ENCODE data around the gene MDFIC.

DNA sequence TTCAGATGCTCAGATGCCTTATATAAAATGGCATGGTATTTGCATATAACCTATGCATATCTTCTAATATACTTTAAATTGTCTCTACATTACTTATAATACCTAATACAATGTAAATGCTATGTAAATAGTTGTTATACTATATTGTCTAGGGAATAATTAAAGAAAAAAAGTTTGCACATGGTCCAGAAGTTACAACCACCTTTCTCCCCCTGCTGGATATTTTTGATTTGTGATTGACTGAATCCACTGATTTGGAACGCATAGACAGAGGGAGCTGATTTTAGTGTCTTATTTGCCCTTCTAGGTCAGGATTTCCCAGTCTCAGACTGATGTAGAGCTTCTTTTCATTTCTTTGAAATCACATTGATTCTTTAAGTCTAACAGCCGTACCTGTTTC lies 31.8 kb downstream of the MDFIC start:
- TF ChIP-seq, protein P1, sequence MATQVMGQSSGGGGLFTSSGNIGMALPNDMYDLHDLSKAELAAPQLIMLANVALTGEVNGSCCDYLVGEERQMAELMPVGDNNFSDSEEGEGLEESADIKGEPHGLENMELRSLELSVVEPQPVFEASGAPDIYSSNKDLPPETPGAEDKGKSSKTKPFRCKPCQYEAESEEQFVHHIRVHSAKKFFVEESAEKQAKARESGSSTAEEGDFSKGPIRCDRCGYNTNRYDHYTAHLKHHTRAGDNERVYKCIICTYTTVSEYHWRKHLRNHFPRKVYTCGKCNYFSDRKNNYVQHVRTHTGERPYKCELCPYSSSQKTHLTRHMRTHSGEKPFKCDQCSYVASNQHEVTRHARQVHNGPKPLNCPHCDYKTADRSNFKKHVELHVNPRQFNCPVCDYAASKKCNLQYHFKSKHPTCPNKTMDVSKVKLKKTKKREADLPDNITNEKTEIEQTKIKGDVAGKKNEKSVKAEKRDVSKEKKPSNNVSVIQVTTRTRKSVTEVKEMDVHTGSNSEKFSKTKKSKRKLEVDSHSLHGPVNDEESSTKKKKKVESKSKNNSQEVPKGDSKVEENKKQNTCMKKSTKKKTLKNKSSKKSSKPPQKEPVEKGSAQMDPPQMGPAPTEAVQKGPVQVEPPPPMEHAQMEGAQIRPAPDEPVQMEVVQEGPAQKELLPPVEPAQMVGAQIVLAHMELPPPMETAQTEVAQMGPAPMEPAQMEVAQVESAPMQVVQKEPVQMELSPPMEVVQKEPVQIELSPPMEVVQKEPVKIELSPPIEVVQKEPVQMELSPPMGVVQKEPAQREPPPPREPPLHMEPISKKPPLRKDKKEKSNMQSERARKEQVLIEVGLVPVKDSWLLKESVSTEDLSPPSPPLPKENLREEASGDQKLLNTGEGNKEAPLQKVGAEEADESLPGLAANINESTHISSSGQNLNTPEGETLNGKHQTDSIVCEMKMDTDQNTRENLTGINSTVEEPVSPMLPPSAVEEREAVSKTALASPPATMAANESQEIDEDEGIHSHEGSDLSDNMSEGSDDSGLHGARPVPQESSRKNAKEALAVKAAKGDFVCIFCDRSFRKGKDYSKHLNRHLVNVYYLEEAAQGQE (IDR thresholded peaks at IDR 0.05; ENCODE audit: unreplicated experiment): no peak
- TF ChIP-seq, protein P2, sequence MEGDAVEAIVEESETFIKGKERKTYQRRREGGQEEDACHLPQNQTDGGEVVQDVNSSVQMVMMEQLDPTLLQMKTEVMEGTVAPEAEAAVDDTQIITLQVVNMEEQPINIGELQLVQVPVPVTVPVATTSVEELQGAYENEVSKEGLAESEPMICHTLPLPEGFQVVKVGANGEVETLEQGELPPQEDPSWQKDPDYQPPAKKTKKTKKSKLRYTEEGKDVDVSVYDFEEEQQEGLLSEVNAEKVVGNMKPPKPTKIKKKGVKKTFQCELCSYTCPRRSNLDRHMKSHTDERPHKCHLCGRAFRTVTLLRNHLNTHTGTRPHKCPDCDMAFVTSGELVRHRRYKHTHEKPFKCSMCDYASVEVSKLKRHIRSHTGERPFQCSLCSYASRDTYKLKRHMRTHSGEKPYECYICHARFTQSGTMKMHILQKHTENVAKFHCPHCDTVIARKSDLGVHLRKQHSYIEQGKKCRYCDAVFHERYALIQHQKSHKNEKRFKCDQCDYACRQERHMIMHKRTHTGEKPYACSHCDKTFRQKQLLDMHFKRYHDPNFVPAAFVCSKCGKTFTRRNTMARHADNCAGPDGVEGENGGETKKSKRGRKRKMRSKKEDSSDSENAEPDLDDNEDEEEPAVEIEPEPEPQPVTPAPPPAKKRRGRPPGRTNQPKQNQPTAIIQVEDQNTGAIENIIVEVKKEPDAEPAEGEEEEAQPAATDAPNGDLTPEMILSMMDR (conservative IDR thresholded peaks at IDR 0.05; ENCODE audit: low read depth in 2 of 2): no peak
- TF ChIP-seq EZH2 (IDR thresholded peaks at IDR 0.05; ENCODE audit: low read depth, unreplicated experiment): no peak
- TF ChIP-seq POLR2AphosphoS5 (IDR thresholded peaks at IDR 0.05; ENCODE audit: low read depth): no peak
- TF ChIP-seq ETS1 (IDR thresholded peaks at IDR 0.05): no peak
- TF ChIP-seq ZNF114 (CRISPR knock-in tag; IDR thresholded peaks at IDR 0.05): no peak
- no peak for TF ChIP-seq EZH2phosphoT487 (IDR thresholded peaks at IDR 0.05; ENCODE audit: unreplicated experiment)
- no peak for TF ChIP-seq CREB1 (CRISPR knock-in tag; IDR thresholded peaks at IDR 0.05; ENCODE audit: low read depth)
- no peak for TF ChIP-seq JUNB (IDR thresholded peaks at IDR 0.05; ENCODE audit: unreplicated experiment)
- TF ChIP-seq, protein P3, sequence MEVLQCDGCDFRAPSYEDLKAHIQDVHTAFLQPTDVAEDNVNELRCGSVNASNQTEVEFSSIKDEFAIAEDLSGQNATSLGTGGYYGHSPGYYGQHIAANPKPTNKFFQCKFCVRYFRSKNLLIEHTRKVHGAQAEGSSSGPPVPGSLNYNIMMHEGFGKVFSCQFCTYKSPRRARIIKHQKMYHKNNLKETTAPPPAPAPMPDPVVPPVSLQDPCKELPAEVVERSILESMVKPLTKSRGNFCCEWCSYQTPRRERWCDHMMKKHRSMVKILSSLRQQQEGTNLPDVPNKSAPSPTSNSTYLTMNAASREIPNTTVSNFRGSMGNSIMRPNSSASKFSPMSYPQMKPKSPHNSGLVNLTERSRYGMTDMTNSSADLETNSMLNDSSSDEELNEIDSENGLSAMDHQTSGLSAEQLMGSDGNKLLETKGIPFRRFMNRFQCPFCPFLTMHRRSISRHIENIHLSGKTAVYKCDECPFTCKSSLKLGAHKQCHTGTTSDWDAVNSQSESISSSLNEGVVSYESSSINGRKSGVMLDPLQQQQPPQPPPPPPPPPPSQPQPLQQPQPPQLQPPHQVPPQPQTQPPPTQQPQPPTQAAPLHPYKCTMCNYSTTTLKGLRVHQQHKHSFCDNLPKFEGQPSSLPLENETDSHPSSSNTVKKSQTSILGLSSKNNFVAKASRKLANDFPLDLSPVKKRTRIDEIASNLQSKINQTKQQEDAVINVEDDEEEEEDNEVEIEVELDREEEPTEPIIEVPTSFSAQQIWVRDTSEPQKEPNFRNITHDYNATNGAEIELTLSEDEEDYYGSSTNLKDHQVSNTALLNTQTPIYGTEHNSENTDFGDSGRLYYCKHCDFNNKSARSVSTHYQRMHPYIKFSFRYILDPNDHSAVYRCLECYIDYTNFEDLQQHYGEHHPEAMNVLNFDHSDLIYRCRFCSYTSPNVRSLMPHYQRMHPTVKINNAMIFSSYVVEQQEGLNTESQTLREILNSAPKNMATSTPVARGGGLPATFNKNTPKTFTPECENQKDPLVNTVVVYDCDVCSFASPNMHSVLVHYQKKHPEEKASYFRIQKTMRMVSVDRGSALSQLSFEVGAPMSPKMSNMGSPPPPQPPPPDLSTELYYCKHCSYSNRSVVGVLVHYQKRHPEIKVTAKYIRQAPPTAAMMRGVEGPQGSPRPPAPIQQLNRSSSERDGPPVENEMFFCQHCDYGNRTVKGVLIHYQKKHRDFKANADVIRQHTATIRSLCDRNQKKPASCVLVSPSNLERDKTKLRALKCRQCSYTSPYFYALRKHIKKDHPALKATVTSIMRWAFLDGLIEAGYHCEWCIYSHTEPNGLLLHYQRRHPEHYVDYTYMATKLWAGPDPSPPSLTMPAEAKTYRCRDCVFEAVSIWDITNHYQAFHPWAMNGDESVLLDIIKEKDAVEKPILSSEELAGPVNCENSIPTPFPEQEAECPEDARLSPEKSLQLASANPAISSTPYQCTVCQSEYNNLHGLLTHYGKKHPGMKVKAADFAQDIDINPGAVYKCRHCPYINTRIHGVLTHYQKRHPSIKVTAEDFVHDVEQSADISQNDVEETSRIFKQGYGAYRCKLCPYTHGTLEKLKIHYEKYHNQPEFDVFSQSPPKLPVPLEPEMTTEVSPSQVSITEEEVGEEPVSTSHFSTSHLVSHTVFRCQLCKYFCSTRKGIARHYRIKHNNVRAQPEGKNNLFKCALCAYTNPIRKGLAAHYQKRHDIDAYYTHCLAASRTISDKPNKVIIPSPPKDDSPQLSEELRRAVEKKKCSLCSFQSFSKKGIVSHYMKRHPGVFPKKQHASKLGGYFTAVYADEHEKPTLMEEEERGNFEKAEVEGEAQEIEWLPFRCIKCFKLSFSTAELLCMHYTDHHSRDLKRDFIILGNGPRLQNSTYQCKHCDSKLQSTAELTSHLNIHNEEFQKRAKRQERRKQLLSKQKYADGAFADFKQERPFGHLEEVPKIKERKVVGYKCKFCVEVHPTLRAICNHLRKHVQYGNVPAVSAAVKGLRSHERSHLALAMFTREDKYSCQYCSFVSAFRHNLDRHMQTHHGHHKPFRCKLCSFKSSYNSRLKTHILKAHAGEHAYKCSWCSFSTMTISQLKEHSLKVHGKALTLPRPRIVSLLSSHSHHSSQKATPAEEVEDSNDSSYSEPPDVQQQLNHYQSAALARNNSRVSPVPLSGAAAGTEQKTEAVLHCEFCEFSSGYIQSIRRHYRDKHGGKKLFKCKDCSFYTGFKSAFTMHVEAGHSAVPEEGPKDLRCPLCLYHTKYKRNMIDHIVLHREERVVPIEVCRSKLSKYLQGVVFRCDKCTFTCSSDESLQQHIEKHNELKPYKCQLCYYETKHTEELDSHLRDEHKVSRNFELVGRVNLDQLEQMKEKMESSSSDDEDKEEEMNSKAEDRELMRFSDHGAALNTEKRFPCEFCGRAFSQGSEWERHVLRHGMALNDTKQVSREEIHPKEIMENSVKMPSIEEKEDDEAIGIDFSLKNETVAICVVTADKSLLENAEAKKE (CRISPR knock-in tag; IDR thresholded peaks at IDR 0.05): no peak
- no peak for TF ChIP-seq ZNF331 (CRISPR knock-in tag; IDR thresholded peaks at IDR 0.05; ENCODE audit: low read depth)
- TF ChIP-seq STAT1 (IDR thresholded peaks at IDR 0.05; ENCODE audit: unreplicated experiment): no peak
